MM.1S (cell line): Measurements from ENCODE around the gene ZNF345.

Source experiments
- DNase-seq: peaks from one replicate; pipeline ENCODE4 v3.0.0-alpha.2; 2015
- H2AFZ ChIP-seq: fragments of 300-600 bp; sonication (generic); 2 replicates; pipeline ENCODE4 v1.6.0; 2016; ENCODE audit warnings: antibody characterized with exemption, low read length
- H3F3A ChIP-seq: fragments of 300-600 bp; sonication (generic); 2 replicates; pipeline ENCODE4 v1.6.1; 2016; ENCODE audit warnings: mild to moderate bottlenecking, antibody characterized with exemption, low read length, moderate library complexity, mixed read lengths; ENCODE audit not compliant: insufficient read depth
- H3K27ac ChIP-seq: fragments of 300-600 bp; sonication (generic); 2 replicates; pipeline ENCODE4 v1.5.1; 2016; ENCODE audit warnings: mild to moderate bottlenecking, low read length
- H3K27me3 ChIP-seq: fragments of 300-600 bp; sonication (generic); replicated peaks from 2 replicates; pipeline ENCODE4 v1.6.0; 2016; ENCODE audit warnings: low read length; ENCODE audit not compliant: insufficient read depth
- H3K36me3 ChIP-seq: fragments of 300-600 bp; sonication (generic); replicated peaks from 2 replicates; pipeline ENCODE4 v1.6.1; 2016; ENCODE audit warnings: mild to moderate bottlenecking, low read length, mixed read lengths; ENCODE audit not compliant: insufficient read depth
- H3K4me1 ChIP-seq: fragments of 300-600 bp; sonication (generic); 2 replicates; pipeline ENCODE4 v1.6.1; 2016; ENCODE audit warnings: low read length, mixed read lengths
- H3K4me2 ChIP-seq: fragments of 300-600 bp; sonication (generic); 2 replicates; pipeline ENCODE4 v1.6.0; 2016; ENCODE audit warnings: low read depth, low read length
- H3K4me3 ChIP-seq: fragments of 300-600 bp; sonication (generic); 2 replicates; pipeline ENCODE4 v1.5.1; 2016; ENCODE audit warnings: low read length, mixed read lengths
- H3K79me2 ChIP-seq: fragments of 300-600 bp; sonication (generic); 2 replicates; pipeline ENCODE4 v1.6.1; 2016; ENCODE audit warnings: mixed run types, low read length, mixed read lengths
- H3K9ac ChIP-seq: fragments of 300-600 bp; sonication (generic); 2 replicates; pipeline ENCODE4 v1.6.1; 2016; ENCODE audit warnings: low read length, mixed read lengths
- H3K9me2 ChIP-seq: fragments of 300-600 bp; sonication (generic); replicated peaks from 2 replicates; pipeline ENCODE4 v1.6.1; 2016; ENCODE audit warnings: mild to moderate bottlenecking, low read length, mixed read lengths; ENCODE audit not compliant: insufficient read depth
- H3K9me3 ChIP-seq: fragments of 300-600 bp; sonication (generic); replicated peaks from 2 replicates; pipeline ENCODE4 v1.6.1; 2016; ENCODE audit warnings: mild to moderate bottlenecking, low read length, mixed read lengths; ENCODE audit not compliant: insufficient read depth
- H4K20me1 ChIP-seq: fragments of 300-600 bp; sonication (generic); 2 replicates; pipeline ENCODE4 v1.6.1; 2016; ENCODE audit warnings: mild to moderate bottlenecking, low read length, moderate library complexity, mixed read lengths; ENCODE audit not compliant: insufficient read depth
- CTCF ChIP-seq: fragments of 300-600 bp; sonication (generic); IDR thresholded peaks from 2 replicates; pipeline ENCODE4 v1.5.1; 2016; ENCODE audit warnings: antibody characterized with exemption, low read length, mixed read lengths
- EZH2 ChIP-seq: fragments of 300-600 bp; sonication (generic); optimal IDR thresholded peaks from 2 replicates; pipeline ENCODE3; 2017; ENCODE audit warnings: low read depth, mild to moderate bottlenecking, antibody characterized with exemption, low read length, mixed read lengths
- EZH2phosphoT487 ChIP-seq: fragments of 300-600 bp; sonication (generic); IDR thresholded peaks from 2 replicates; pipeline ENCODE4 v1.6.1; 2018; ENCODE audit warnings: antibody characterized with exemption, low read length

ZNF345 gene

GRCh38 chr19:36915992-36916830, 65.5 kb downstream of the ZNF345 start, which contains the start of the genes ZNF568 and ZNF829:
Gene ZNF568, plus strand, starts transcription at chr19:36916332. Its CDS starts 6,439 bp downstream, at chr19:36922771.
Gene ZNF829, minus strand, starts transcription at chr19:36916291. Its CDS starts 1,124 bp downstream, at chr19:36915167.
- Histone ChIP-seq H3K9me3 (no peaks in the 10 kb centered on the region), H3K4me2 (no peak within 1 kb of the TSS), H3K27ac (no peak within 1 kb of the TSS), H4K20me1 (no peaks in the 10 kb centered on the region), H3K4me1 (no peaks in the 10 kb centered on the region), H3K36me3 (no peaks in the 10 kb centered on the region), H3K9ac (no peak within 1 kb of the TSS), H3K9me2 (no peaks in the 10 kb centered on the region), H3K27me3 (no peaks in the 10 kb centered on the region), H2AFZ (peak within 1 kb of the TSS; percentile 42; the same call in 1 of the 2 replicates), H3F3A (no peaks in the 10 kb centered on the region), H3K79me2 (no peaks in the 10 kb centered on the region), H3K4me3 (peak within 1 kb of the TSS; percentile 41)
- DNase-seq, result peak; percentile 49
- TF ChIP-seq EZH2phosphoT487 (no peak), EZH2 (no peak), CTCF (no peak)

- Histone ChIP-seq H2AFZ (no peak overlapping the region), H3K4me2 (no peak overlapping the region), H3K79me2 (no peaks in the 10 kb centered on the region), H3K9ac (no peak overlapping the region), H3K27me3 (no peaks in the 10 kb centered on the region), H3F3A (no peaks in the 10 kb centered on the region), H3K4me1 (no peaks in the 10 kb centered on the region), H3K27ac (no peak overlapping the region), H3K9me3 (no peaks in the 10 kb centered on the region), H3K4me3 (0 out of 2 replicates have a peak overlapping the region, but pooled peaks have one; percentile 41), H4K20me1 (no peaks in the 10 kb centered on the region), H3K9me2 (no peaks in the 10 kb centered on the region), H3K36me3 (no peaks in the 10 kb centered on the region)
- DNase-seq, result no peak
- TF ChIP-seq EZH2, result no peak
- no peak for TF ChIP-seq CTCF
- no peak for TF ChIP-seq EZH2phosphoT487
Measured at GRCh38 chr19:36916991-36917390, 66.3 kb downstream of the ZNF345 start.

- H3K9me2 ChIP-seq, result no peaks in the 10 kb centered on the region
- no peak overlapping the region for H3K4me2 ChIP-seq
- H3K4me1 ChIP-seq, result no peaks in the 10 kb centered on the region
- H3K36me3 ChIP-seq, result no peaks in the 10 kb centered on the region
- no peaks in the 10 kb centered on the region for H3K9me3 ChIP-seq
- no peaks in the 10 kb centered on the region for H3K27me3 ChIP-seq
- no peaks in the 10 kb centered on the region for H4K20me1 ChIP-seq
- DNase-seq, result no peak
- no peaks in the 10 kb centered on the region for H3F3A ChIP-seq
- H3K27ac ChIP-seq, result no peak overlapping the region
- no peak overlapping the region for H3K9ac ChIP-seq
- H3K79me2 ChIP-seq, result no peaks in the 10 kb centered on the region
- no peak overlapping the region for H3K4me3 ChIP-seq
- H2AFZ ChIP-seq, result no peak overlapping the region
- TF ChIP-seq EZH2 (no peak), EZH2phosphoT487 (no peak), CTCF (no peak)
Measured at GRCh38 chr19:36918090-36918489, 67.4 kb downstream of the ZNF345 start.
